SU-DHL-6 (cell line): ENCODE data around the gene SEBOX.

Experiments used
- H2AFZ ChIP-seq: fragments of 200-600 bp; sonication (generic); 2 replicates; pipeline ENCODE4 v1.6.1; 2014; ENCODE audit warnings: low read depth, mild to moderate bottlenecking, moderate library complexity, mixed read lengths, antibody characterized with exemption, low read length; ENCODE audit not compliant: severe bottlenecking
- H3F3A ChIP-seq: fragments of 200-600 bp; shearing (Covaris generic); 2 replicates; pipeline ENCODE4 v1.6.0; 2016; ENCODE audit warnings: antibody characterized with exemption, mild to moderate bottlenecking; ENCODE audit not compliant: insufficient read depth
- H3K27ac ChIP-seq: fragments of 200-600 bp; sonication (generic); 2 replicates; pipeline ENCODE4 v1.5.1; 2016; ENCODE audit warnings: low read depth, mild to moderate bottlenecking, low read length, moderate library complexity, mixed read lengths
- H3K27me3 ChIP-seq: fragments of 200-600 bp; sonication (generic), shearing (Covaris generic); 2 replicates; pipeline ENCODE4 v1.6.0; 2014; ENCODE audit warnings: mild to moderate bottlenecking, low read length
- H3K36me3 ChIP-seq: fragments of 200-600 bp; sonication (generic); 2 replicates; pipeline ENCODE4 v1.6.1; 2014; ENCODE audit warnings: mild to moderate bottlenecking, low read length, mixed read lengths
- H3K4me2 ChIP-seq: fragments of 300-600, 200-600 bp; shearing (Covaris generic), sonication (generic); 2 replicates; pipeline ENCODE4 v1.6.0; 2014; ENCODE audit warnings: low read length, low read depth, mild to moderate bottlenecking; ENCODE audit not compliant: poor library complexity, severe bottlenecking
- H3K4me3 ChIP-seq: fragments of 200-600 bp; sonication (generic); 2 replicates; pipeline ENCODE4 v1.5.1; 2014; ENCODE audit warnings: antibody characterized with exemption, low read length, mild to moderate bottlenecking, mixed read lengths; ENCODE audit not compliant: insufficient read depth, poor library complexity, severe bottlenecking
- H3K79me2 ChIP-seq: fragments of 200-600 bp; sonication (generic); 2 replicates; pipeline ENCODE4 v1.6.1; 2014; ENCODE audit warnings: mild to moderate bottlenecking, low read length, moderate library complexity; ENCODE audit not compliant: insufficient read depth
- H3K9ac ChIP-seq: fragments of 200-600 bp; sonication (generic); 2 replicates; pipeline ENCODE4 v1.7.0; 2014; ENCODE audit warnings: mild to moderate bottlenecking, low read length
- H3K9me2 ChIP-seq: fragments of 200-600 bp; sonication (generic); replicated peaks from 2 replicates; pipeline ENCODE4 v1.6.1; 2014; ENCODE audit warnings: low read length; ENCODE audit not compliant: insufficient read depth
- H3K9me3 ChIP-seq: fragments of 200-600 bp; sonication (generic); 2 replicates; pipeline ENCODE4 v1.6.1; 2014; ENCODE audit warnings: low read length, mixed read lengths; ENCODE audit not compliant: insufficient read depth
- H4K20me1 ChIP-seq: fragments of 200-600 bp; sonication (generic); 2 replicates; pipeline ENCODE4 v1.6.1; 2014; ENCODE audit warnings: low read depth, mild to moderate bottlenecking, antibody characterized with exemption, low read length, moderate library complexity, mixed read lengths
- EZH2phosphoT487 ChIP-seq: fragments of 200-600 bp; sonication (generic), shearing (Covaris generic); conservative IDR thresholded peaks from 2 replicates; pipeline ENCODE4 v1.6.1; 2018; ENCODE audit warnings: mild to moderate bottlenecking, antibody characterized with exemption, low read length, moderate library complexity, mixed read lengths
- TF ChIP-seq, protein P1 (sequence below): fragments of 200-600 bp; sonication (generic); IDR thresholded peaks from one replicate; pipeline ENCODE4 v1.5.1; 2017; ENCODE audit warnings: antibody characterized with exemption, mild to moderate bottlenecking, low read length, moderate library complexity; ENCODE audit not compliant: insufficient read depth, poor library complexity, severe bottlenecking

Gene SEBOX

DNA sequence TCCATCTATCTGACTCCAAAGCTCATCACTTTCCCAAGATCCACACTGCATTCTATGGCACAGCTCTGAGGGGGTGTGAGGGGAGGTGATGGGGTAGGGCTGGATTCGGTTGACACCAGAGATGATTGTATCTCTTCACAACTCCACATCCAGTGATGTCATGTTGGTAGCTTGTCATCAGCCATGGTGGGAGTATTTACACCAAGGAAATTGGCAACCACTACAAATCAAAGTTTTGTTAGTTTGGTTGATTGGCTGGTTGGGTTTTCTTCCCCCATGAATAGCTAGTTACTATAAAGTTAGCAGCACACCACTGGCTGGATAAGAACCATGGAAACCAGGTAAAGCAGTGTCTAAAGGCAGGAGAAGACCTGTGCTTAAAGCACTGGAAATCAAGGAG is 26.0 kb upstream of the SEBOX start:
- Histone ChIP-seq H4K20me1 (no peaks in the 10 kb centered on the region), H3K9me2 (no peaks in the 10 kb centered on the region), H3K4me3 (no peak overlapping the region), H3K9ac (no peak overlapping the region), H3K27me3 (no peaks in the 10 kb centered on the region), H3K36me3 (no peaks in the 10 kb centered on the region), H3K9me3 (no peaks in the 10 kb centered on the region), H3K27ac (no peak overlapping the region), H3K4me2 (no peak overlapping the region), H2AFZ (no peak overlapping the region), H3F3A (no peaks in the 10 kb centered on the region), H3K79me2 (no peaks in the 10 kb centered on the region)
- TF ChIP-seq, protein P1, sequence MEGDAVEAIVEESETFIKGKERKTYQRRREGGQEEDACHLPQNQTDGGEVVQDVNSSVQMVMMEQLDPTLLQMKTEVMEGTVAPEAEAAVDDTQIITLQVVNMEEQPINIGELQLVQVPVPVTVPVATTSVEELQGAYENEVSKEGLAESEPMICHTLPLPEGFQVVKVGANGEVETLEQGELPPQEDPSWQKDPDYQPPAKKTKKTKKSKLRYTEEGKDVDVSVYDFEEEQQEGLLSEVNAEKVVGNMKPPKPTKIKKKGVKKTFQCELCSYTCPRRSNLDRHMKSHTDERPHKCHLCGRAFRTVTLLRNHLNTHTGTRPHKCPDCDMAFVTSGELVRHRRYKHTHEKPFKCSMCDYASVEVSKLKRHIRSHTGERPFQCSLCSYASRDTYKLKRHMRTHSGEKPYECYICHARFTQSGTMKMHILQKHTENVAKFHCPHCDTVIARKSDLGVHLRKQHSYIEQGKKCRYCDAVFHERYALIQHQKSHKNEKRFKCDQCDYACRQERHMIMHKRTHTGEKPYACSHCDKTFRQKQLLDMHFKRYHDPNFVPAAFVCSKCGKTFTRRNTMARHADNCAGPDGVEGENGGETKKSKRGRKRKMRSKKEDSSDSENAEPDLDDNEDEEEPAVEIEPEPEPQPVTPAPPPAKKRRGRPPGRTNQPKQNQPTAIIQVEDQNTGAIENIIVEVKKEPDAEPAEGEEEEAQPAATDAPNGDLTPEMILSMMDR, result no peak
- no peak for TF ChIP-seq EZH2phosphoT487

DNA sequence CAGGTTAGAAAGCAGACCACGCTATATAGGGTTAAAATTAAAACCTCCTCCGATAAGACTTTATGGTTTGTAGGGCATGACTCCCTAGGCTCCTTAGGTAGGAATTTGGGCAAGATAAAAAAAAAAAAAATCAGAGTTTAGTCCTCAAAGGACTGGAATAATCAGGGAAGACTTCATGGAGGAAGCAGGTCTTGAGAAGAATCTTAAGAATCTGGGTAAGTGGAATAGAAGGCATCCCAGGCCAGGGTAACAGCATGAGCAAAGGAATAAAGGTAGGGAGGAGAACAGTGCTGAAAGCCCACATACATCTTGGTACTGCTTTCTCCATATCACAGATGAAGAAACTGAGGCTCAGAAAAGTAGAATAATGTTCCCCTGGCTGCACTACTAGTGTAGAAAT is 25.6 kb upstream of the SEBOX start:
- no peak overlapping the region for H3K4me2 ChIP-seq
- no peak overlapping the region for H2AFZ ChIP-seq
- H3K9me3 ChIP-seq, result no peaks in the 10 kb centered on the region
- no peaks in the 10 kb centered on the region for H3K9me2 ChIP-seq
- no peaks in the 10 kb centered on the region for H3F3A ChIP-seq
- TF ChIP-seq, protein P1, result no peak
- no peak overlapping the region for H3K4me3 ChIP-seq
- H3K27me3 ChIP-seq, result no peaks in the 10 kb centered on the region
- H3K36me3 ChIP-seq, result no peaks in the 10 kb centered on the region
- no peak overlapping the region for H3K9ac ChIP-seq
- no peak overlapping the region for H3K27ac ChIP-seq
- no peaks in the 10 kb centered on the region for H4K20me1 ChIP-seq
- no peaks in the 10 kb centered on the region for H3K79me2 ChIP-seq

DNA sequence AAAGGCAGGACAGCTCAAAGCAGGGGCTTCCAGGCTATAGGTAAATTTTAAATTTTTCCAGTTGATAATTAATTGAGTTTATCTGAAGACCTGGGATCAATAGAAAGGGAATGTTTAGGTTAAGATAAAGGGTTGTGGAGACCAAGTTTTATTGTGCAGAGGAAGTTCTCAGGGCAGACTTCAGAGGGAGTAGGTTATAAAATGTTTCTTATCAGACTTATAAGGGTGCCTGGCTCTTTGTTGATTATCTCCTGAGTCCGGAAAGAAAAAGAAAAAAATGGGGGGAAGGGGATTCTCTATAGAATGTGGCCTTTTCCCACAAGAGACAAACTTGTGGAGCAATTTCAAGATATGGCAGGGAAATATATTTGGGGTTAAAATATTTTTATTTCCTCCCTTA is 25.1 kb upstream of the SEBOX start:
- Histone ChIP-seq H3K9me3 (no peaks in the 10 kb centered on the region), H3K27me3 (no peaks in the 10 kb centered on the region), H4K20me1 (no peaks in the 10 kb centered on the region), H2AFZ (no peak overlapping the region), H3K9me2 (no peaks in the 10 kb centered on the region), H3K79me2 (no peaks in the 10 kb centered on the region), H3K36me3 (no peaks in the 10 kb centered on the region), H3K4me3 (no peak overlapping the region), H3K9ac (no peak overlapping the region), H3K27ac (no peak overlapping the region), H3F3A (no peaks in the 10 kb centered on the region), H3K4me2 (no peak overlapping the region)
- no peak for TF ChIP-seq EZH2phosphoT487
- TF ChIP-seq, protein P1, result no peak

DNA sequence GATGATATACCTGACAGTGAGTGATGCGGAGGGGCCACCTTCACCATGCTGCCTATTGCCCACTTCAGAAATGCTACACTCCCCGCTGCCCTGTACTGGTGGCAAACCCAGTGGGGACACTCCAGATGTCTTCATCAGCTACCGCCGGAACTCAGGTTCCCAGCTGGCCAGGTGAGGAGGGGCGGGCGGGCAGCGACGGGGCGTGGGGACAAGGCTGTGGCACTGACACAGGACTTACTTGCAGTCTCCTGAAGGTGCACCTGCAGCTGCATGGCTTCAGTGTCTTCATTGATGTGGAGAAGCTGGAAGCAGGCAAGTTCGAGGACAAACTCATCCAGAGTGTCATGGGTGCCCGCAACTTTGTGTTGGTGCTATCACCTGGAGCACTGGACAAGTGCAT is 23.1 kb upstream of the SEBOX start:
- H3K4me3 ChIP-seq, result no peak overlapping the region
- TF ChIP-seq EZH2phosphoT487, result no peak
- TF ChIP-seq, protein P1, result no peak

More for the DNA sequence above, 23.1 kb upstream of the SEBOX start:
- H3K36me3 ChIP-seq, result no peaks in the 10 kb centered on the region
- H3K27ac ChIP-seq, result no peak overlapping the region
- H3K9me2 ChIP-seq, result no peaks in the 10 kb centered on the region
- no peaks in the 10 kb centered on the region for H3F3A ChIP-seq
- H3K4me2 ChIP-seq, result no peak overlapping the region
- H4K20me1 ChIP-seq, result no peaks in the 10 kb centered on the region
- H3K9ac ChIP-seq, result no peak overlapping the region
- H3K27me3 ChIP-seq, result no peaks in the 10 kb centered on the region
- no peak overlapping the region for H2AFZ ChIP-seq
- no peaks in the 10 kb centered on the region for H3K79me2 ChIP-seq
- no peaks in the 10 kb centered on the region for H3K9me3 ChIP-seq
